Effector memory CD8-positive, alpha-beta T cell (primary cell): ENCODE data around the gene LRRC40.

Experiments used
- ATAC-seq: fragments of 150-1000 bp; cut with Tn5 transposase; replicated peaks from 2 replicates; pipeline ENCODE4 v1.10.0; 2021; ENCODE audit warnings: mild to moderate bottlenecking, moderate library complexity
- DNase-seq, 3 experiments: peaks; one replicate each; pipeline ENCODE4 v3.0.0; 2021
- H3K27ac Mint-ChIP-seq, 2 donors: one replicate each; pipeline ENCODE4 v1.8.0; 2022; ENCODE audit warnings: mild to moderate bottlenecking in 2 of 2, mixed read lengths in 2 of 2, moderate library complexity in 2 of 2
- H3K27me3 Mint-ChIP-seq, 2 donors: one replicate each; pipeline ENCODE4 v1.8.0; 2022; ENCODE audit warnings: mixed read lengths in 2 of 2
- H3K36me3 Mint-ChIP-seq: one replicate; pipeline ENCODE4 v1.8.0; 2022; ENCODE audit warnings: mild to moderate bottlenecking, moderate library complexity, mixed read lengths; ENCODE audit not compliant: insufficient read depth
- H3K4me1 Mint-ChIP-seq, 2 donors: one replicate each; pipeline ENCODE4 v1.8.0; 2022; ENCODE audit warnings: low read depth in 2 of 2, mixed read lengths in 2 of 2
- H3K4me3 Mint-ChIP-seq, 2 donors: one replicate each; pipeline ENCODE4 v1.8.0; 2022; ENCODE audit warnings: mild to moderate bottlenecking in 2 of 2, mixed read lengths in 2 of 2, moderate library complexity in 2 of 2
- H3K9me3 Mint-ChIP-seq, 2 donors: one replicate each; pipeline ENCODE4 v1.8.0; 2022; ENCODE audit warnings: mixed read lengths in 2 of 2
- total RNA-seq, 9 experiments: gene quantifications; one replicate each; lab custom pipeline; 2026; lab: John Stamatoyannopoulos, UW

LRRC40 gene
- 22.1 to 47.4 (median 41.5) reads per million in 9 experiments for total RNA-seq

DNA sequence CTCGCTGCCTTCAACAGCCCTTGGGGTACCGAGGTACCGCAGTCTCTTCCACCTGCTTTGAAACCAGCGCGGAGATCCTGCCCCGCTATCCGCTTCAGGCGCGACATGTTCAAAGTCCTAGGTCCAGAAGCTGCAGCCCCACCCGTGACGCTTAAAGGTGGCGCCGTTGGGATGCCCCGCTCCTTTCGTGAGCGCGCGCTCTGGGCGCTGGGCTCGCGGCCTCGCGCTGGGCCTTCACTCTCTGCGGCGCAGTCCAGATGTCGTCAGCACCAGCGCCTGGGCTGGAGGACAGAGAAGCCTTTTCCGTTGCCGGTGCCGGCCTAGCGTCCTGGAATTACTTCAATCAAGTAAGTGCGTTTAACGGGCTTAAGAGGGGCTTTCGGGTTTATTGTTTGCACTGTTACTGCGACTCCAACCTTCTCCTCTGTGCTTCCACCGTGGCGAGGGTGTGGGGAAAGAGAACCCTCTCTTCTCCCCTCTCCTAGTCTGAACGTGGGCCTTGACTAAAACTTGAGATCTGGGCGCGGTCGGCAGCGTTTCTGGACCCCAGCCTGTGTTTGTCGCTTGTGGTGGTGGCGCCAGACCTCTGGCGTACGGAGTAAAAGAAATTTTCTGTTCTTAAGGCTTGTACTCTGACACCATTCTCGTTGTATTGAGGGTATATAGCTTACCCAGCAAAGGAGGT is at the start of gene LRRC40:
LRRC40 (minus strand) TSS at position 146 of the 685 bp plus-strand sequence; CDS start at position 107, 39 bp downstream.
- Mint-ChIP-seq H3K27me3 (no peaks in the 10 kb centered on the region), H3K4me1 (peaks cover 46 to 65% of the 10 kb centered on the region in 2 donors), H3K27ac (peak within 1 kb of the TSS; percentile 98 to 99), H3K36me3 (peaks cover 34% of the 10 kb centered on the region), H3K9me3 (no peaks in the 10 kb centered on the region), H3K4me3 (peak within 1 kb of the TSS; percentile 95 to 96)
- DNase-seq (peak; percentile 96 to 99 (median 97)), ATAC-seq (peak; percentile 93)

DNA sequence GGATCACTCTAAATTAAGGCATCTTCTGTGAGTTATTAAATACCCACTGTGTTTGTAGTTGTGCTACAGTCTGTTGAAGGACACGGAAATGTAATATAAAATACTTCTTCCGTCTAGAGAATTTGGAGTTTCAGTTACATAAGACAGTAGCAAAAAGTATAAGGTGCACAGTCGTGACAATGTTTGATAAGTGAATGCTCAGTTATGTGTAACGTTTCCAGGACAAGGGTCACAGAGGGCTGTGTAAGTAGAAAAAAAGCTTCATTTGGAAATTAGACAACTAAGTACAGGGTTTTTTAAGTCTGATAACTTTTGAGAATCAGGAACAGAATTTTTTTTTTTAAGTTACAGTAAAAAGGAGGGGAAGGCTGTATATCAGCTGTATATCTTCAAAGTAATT is 43.4 kb upstream of the LRRC40 start:
- H3K9me3 Mint-ChIP-seq: no peaks in the 10 kb centered on the region
- peaks cover 96% of the 10 kb centered on the region for H3K36me3 Mint-ChIP-seq
- no peak overlapping the region for H3K4me3 Mint-ChIP-seq
- H3K27me3 Mint-ChIP-seq: no peaks in the 10 kb centered on the region
- ATAC-seq (no peak), DNase-seq (no peak)
- H3K27ac Mint-ChIP-seq: no peak overlapping the region
- H3K4me1 Mint-ChIP-seq: peaks cover 3 to 12% of the 10 kb centered on the region in 2 donors

DNA sequence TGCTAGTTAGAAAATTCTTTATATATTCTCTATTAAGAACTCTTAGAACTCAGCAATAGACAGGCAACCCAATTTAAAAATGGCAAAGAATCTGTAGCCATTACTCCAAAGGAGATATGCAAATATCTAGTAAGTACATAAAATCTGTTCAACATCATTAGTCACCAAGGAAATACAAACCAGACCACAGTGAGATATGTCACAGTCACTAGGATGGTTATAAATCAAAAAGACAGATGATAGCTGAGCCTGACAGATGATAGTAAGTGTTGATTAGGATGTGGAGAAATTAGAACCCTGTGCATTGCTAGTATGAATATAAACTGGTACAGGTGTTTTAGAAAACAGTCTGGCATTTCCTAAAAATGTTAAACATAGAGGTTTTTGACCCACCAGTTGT is 42.4 kb upstream of the LRRC40 start:
- Mint-ChIP-seq H3K27ac (peak overlapping the region in 1 of 2 donors; percentile 81), H3K27me3 (no peaks in the 10 kb centered on the region), H3K9me3 (no peaks in the 10 kb centered on the region), H3K36me3 (peaks cover 99% of the 10 kb centered on the region), H3K4me1 (peaks cover 3 to 12% of the 10 kb centered on the region in 2 donors), H3K4me3 (no peak overlapping the region)
- no peak for ATAC-seq
- DNase-seq: no peak

DNA sequence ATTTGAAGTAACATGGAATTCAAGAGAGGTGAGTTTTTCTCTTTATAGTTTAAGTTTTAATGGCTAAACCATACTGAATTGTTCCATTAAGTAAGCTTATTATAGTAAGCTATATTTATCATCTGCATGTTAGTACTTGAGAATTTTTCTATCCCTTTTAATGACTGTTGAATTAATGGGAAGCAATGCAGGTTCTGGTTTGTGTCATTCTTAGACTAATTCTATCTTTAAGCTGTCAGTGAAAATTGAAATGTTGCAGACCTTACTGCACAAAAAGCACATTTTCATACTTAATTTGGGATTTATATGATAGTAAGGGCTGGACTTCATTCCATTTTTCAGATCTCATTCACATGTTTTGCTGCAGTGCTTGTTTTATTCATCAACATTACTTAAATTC is 41.7 kb upstream of the LRRC40 start:
- no peaks in the 10 kb centered on the region for H3K27me3 Mint-ChIP-seq
- H3K27ac Mint-ChIP-seq: no peak overlapping the region
- H3K36me3 Mint-ChIP-seq: peaks cover 99% of the 10 kb centered on the region

GRCh38 chr1:70239940-70240339 is 34.6 kb upstream of the LRRC40 start:
- no peak for DNase-seq
- Mint-ChIP-seq H3K36me3 (peaks cover 100% of the 10 kb centered on the region), H3K9me3 (no peaks in the 10 kb centered on the region), H3K4me3 (no peak overlapping the region), H3K4me1 (peaks cover 1 to 10% of the 10 kb centered on the region in 2 donors), H3K27me3 (no peaks in the 10 kb centered on the region), H3K27ac (no peak overlapping the region)
- ATAC-seq: no peak

More for the DNA sequence above, 41.7 kb upstream of the LRRC40 start:
- peaks cover 3 to 12% of the 10 kb centered on the region in 2 donors for H3K4me1 Mint-ChIP-seq
- ATAC-seq (no peak), DNase-seq (no peak)
- H3K9me3 Mint-ChIP-seq: no peaks in the 10 kb centered on the region
- no peak overlapping the region for H3K4me3 Mint-ChIP-seq

- no peak for ATAC-seq
- H3K4me3 Mint-ChIP-seq: no peak overlapping the region
- H3K4me1 Mint-ChIP-seq: peaks cover 5 to 25% of the 10 kb centered on the region in 2 donors
- no peaks in the 10 kb centered on the region for H3K9me3 Mint-ChIP-seq
- DNase-seq: no peak
- peaks cover 100% of the 10 kb centered on the region for H3K36me3 Mint-ChIP-seq
- H3K27me3 Mint-ChIP-seq: no peaks in the 10 kb centered on the region
- peak overlapping the region in 1 of 2 donors; percentile 22 for H3K27ac Mint-ChIP-seq
These were observed 29.4 kb upstream of the LRRC40 start for GRCh38 chr1:70234733-70235132.

- no peaks in the 10 kb centered on the region for H3K27me3 Mint-ChIP-seq
- no peaks in the 10 kb centered on the region for H3K9me3 Mint-ChIP-seq
- peaks cover 84% of the 10 kb centered on the region for H3K36me3 Mint-ChIP-seq
- no peak for DNase-seq
- no peak for ATAC-seq
- H3K27ac Mint-ChIP-seq: peak overlapping the region in 1 of 2 donors; percentile 64
- H3K4me3 Mint-ChIP-seq: no peak overlapping the region
- peaks cover 15 to 38% of the 10 kb centered on the region in 2 donors for H3K4me1 Mint-ChIP-seq
These were observed 26.1 kb upstream of the LRRC40 start for GRCh38 chr1:70231475-70231874.

GRCh38 chr1:70228670-70229069 is 23.3 kb upstream of the LRRC40 start:
- no peak for DNase-seq
- H3K4me1 Mint-ChIP-seq: peaks cover 24 to 50% of the 10 kb centered on the region in 2 donors
- no peaks in the 10 kb centered on the region for H3K9me3 Mint-ChIP-seq
- no peak for ATAC-seq
- H3K36me3 Mint-ChIP-seq: peaks cover 70% of the 10 kb centered on the region
- no peaks in the 10 kb centered on the region for H3K27me3 Mint-ChIP-seq
- no peak overlapping the region for H3K27ac Mint-ChIP-seq
- no peak overlapping the region for H3K4me3 Mint-ChIP-seq

- H3K27me3 Mint-ChIP-seq: no peaks in the 10 kb centered on the region
- peaks cover 32 to 56% of the 10 kb centered on the region in 2 donors for H3K4me1 Mint-ChIP-seq
- H3K36me3 Mint-ChIP-seq: peaks cover 65% of the 10 kb centered on the region
- H3K9me3 Mint-ChIP-seq: no peaks in the 10 kb centered on the region
- ATAC-seq: peak; percentile 83
- DNase-seq: no peak
- H3K27ac Mint-ChIP-seq: peak overlapping the region in 1 of 2 donors; percentile 70
- H3K4me3 Mint-ChIP-seq: peak overlapping the region; percentile 17 to 23
These were observed 22.1 kb upstream of the LRRC40 start for GRCh38 chr1:70227439-70227838.

DNA sequence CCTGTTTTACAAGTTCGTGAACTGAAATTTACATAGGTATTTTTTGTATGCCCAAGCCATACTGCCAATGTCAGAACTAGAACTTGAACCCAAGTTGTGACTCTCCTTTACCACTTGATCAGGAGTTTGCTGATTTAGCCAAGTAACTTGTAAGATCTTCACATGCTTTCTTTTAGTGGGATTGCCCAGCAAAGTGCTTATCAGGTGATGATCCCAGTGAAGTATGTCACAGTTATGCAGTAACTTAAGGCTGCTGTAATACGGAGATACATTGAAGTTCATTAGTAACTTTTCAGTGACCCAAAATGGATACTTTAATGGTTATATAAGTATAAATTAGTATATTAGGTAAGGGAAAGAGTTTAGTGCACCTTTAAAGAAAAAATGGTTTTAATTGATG is 19.6 kb upstream of the LRRC40 start:
- peak overlapping the region in 1 of 2 donors; percentile 99 for H3K27ac Mint-ChIP-seq
- H3K9me3 Mint-ChIP-seq: no peaks in the 10 kb centered on the region
- peaks cover 30 to 54% of the 10 kb centered on the region in 2 donors for H3K4me1 Mint-ChIP-seq
- no peak for DNase-seq
- no peak for ATAC-seq
- H3K27me3 Mint-ChIP-seq: no peaks in the 10 kb centered on the region
- no peak overlapping the region for H3K4me3 Mint-ChIP-seq
- peaks cover 58% of the 10 kb centered on the region for H3K36me3 Mint-ChIP-seq

DNA sequence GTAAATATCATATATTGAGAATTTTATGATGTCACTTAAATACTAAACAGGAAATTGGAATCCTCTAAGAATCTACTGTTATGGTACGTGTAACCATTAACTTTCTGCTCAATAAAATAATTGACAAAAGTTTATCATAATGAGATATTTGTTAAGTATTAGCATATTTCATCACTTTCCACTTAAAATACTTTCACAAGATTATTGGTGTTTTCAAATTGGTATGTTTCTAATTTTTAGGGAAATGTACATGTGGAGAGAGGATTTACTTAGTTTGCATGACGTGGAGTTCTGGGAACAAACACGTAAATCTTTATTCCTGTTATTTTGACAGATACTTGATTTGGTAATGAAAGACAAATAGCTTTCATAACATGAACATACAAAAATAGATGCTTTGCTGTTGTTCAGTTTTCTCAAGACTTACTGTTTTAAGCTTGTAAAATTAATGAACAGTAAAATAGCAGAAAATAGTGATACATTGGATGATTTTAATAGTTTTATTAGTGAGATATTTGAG is 17.4 kb upstream of the LRRC40 start:
- Mint-ChIP-seq H3K27ac (peak overlapping the region; percentile 91 to 99), H3K27me3 (no peaks in the 10 kb centered on the region), H3K4me3 (peak overlapping the region; percentile 73 to 89), H3K4me1 (peaks cover 27 to 51% of the 10 kb centered on the region in 2 donors), H3K9me3 (no peaks in the 10 kb centered on the region), H3K36me3 (peaks cover 51% of the 10 kb centered on the region)
- ATAC-seq (no peak), DNase-seq (no peak)

GRCh38 chr1:70221238-70222121 is 16.1 kb upstream of the LRRC40 start, which contains the start of gene SRSF11:
Gene SRSF11 (plus strand): TSS chr1:70221380. CDS start chr1:70221637, 257 bp downstream.
- DNase-seq (peak; percentile 96 to 98 (median 97)), ATAC-seq (peak; percentile 93)
- Mint-ChIP-seq H3K27me3 (no peaks in the 10 kb centered on the region), H3K9me3 (no peaks in the 10 kb centered on the region), H3K4me3 (peak within 1 kb of the TSS; percentile 73 to 89), H3K27ac (peak within 1 kb of the TSS; percentile 91 to 99), H3K36me3 (peaks cover 52% of the 10 kb centered on the region), H3K4me1 (peaks cover 22 to 46% of the 10 kb centered on the region in 2 donors)

DNA sequence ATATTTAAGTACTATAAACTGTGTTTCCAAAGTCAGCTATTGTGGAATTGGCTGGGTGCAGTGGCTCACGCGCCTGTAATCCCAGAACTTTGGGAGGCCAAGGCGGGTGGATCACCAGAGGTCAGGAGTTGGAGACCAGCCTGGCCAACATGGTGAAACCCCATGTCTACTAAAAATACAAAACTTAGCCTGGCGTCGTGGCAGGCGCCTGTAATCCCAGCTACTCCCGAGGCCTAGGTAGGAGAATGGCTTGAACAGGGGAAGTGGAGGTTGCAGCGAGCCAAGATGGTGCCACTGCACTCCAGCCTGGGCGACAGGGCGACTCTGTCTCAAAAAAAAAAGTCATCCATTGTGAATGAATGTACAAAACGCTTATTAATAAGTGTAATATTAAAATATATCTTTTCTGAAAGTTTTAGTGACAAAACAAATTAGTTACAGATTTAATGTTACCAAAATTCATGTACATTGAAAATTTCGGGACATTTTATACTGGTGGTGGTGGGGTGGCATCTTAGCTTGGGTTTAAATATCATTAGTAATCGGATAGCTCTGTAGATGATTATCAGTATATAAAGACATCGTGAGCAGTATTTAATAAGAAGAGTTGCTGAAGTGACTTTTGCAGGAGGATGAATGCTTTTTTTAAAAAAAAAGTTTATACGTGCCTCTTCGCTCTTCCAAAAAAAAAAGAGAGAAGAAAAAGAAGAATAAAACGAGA is 15.3 kb upstream of the LRRC40 start:
- no peak for ATAC-seq
- Mint-ChIP-seq H3K27me3 (no peaks in the 10 kb centered on the region), H3K4me3 (peak overlapping the region; percentile 73 to 89), H3K27ac (peak overlapping the region; percentile 91 to 99), H3K4me1 (peaks cover 22 to 44% of the 10 kb centered on the region in 2 donors), H3K9me3 (no peaks in the 10 kb centered on the region), H3K36me3 (peaks cover 59% of the 10 kb centered on the region)
- DNase-seq: no peak
